Neural crest cell (in vitro differentiated cells): ENCODE data around the gene KHDRBS1. TPM values are rescaled to one million over a fixed set of nuclear protein-coding genes. Genes with fewer than 3 reads are reported as not detected.

Experiments
- DNase-seq: peaks from one replicate; pipeline ENCODE4 v3.0.0; 2021; ENCODE audit warnings: low read depth, mixed read lengths, low spot score
- H3K27ac Mint-ChIP-seq: one replicate; pipeline ENCODE4 v1.8.0; 2021; ENCODE audit warnings: mild to moderate bottlenecking, mixed read lengths; ENCODE audit not compliant: unreplicated experiment
- H3K27me3 Mint-ChIP-seq: 2 replicates; pipeline ENCODE4 v1.8.0; 2021; ENCODE audit warnings: low read depth, mild to moderate bottlenecking, mixed read lengths
- H3K36me3 Mint-ChIP-seq: 2 replicates; pipeline ENCODE4 v1.8.0; 2021; ENCODE audit warnings: low read depth, mild to moderate bottlenecking, mixed read lengths
- H3K4me1 Mint-ChIP-seq: 2 replicates; pipeline ENCODE4 v1.8.0; 2021; ENCODE audit warnings: mixed read lengths
- H3K4me3 Mint-ChIP-seq: one replicate; pipeline ENCODE4 v1.8.0; 2021; ENCODE audit warnings: mild to moderate bottlenecking, mixed read lengths
- H3K9me3 Mint-ChIP-seq: 2 replicates; pipeline ENCODE4 v1.8.0; 2021; ENCODE audit warnings: mixed read lengths
- CTCF ChIP-seq: fragments of 200-600 bp; sonication (generic); conservative IDR thresholded peaks from 2 replicates; pipeline ENCODE4 v1.5.0; 2021; ENCODE audit warnings: antibody characterized with exemption, mild to moderate bottlenecking
- long read RNA-seq: library from polyadenylated mRNA; unstranded; transcript quantifications from one replicate; pipeline ENCODE4 v2.0.0, GENCODE V29; 2020
- total RNA-seq: library from RNA; stranded (reverse); gene quantifications from 2 replicates; pipeline ENCODE4 v1.2.1, GENCODE V29; 2021

Gene KHDRBS1
- total RNA-seq, result 292 and 299 TPM in 2 replicates
- long read RNA-seq, transcript KHDRBS1-202 (9 exons, 2,757 nt), result major isoform, 9 of 65 reads
- long read RNA-seq, partial matches to known transcripts, result 48 of 65 reads
- long read RNA-seq, other reads (novel, unspliced or antisense), result 8 of 65 reads

- TF ChIP-seq CTCF, result no peak
These were observed at the start of gene KHDRBS1 for GRCh38 chr1:32013386-32014198. Gene KHDRBS1, plus strand, starts transcription at chr1:32013868. Its CDS starts 128 bp downstream, at chr1:32013996.

GRCh38 chr1:31970873-31971272, 42.8 kb upstream of the KHDRBS1 start:
- Mint-ChIP-seq H3K36me3 (no peaks in the 10 kb centered on the region), H3K4me3 (no peak overlapping the region), H3K27me3 (no peaks in the 10 kb centered on the region), H3K9me3 (no peaks in the 10 kb centered on the region), H3K27ac (no peak overlapping the region), H3K4me1 (no peaks in the 10 kb centered on the region)
- no peak for DNase-seq
- TF ChIP-seq CTCF, result no peak

More at GRCh38 chr1:32013386-32014198, at the start of gene KHDRBS1:
- Mint-ChIP-seq H3K4me1 (peaks cover 27% of the 10 kb centered on the region), H3K27ac (peak within 1 kb of the TSS; percentile 97), H3K36me3 (peaks cover 7% of the 10 kb centered on the region), H3K4me3 (peak within 1 kb of the TSS; percentile 96), H3K27me3 (peaks cover 6% of the 10 kb centered on the region), H3K9me3 (no peaks in the 10 kb centered on the region)
- DNase-seq, result peak; percentile 96

GRCh38 chr1:31976401-31976800, 37.3 kb upstream of the KHDRBS1 start:
- Mint-ChIP-seq H3K4me1 (peaks cover 6% of the 10 kb centered on the region), H3K27ac (no peak overlapping the region), H3K27me3 (no peaks in the 10 kb centered on the region), H3K9me3 (no peaks in the 10 kb centered on the region), H3K4me3 (no peak overlapping the region), H3K36me3 (no peaks in the 10 kb centered on the region)
- TF ChIP-seq CTCF, result no peak
- no peak for DNase-seq

GRCh38 chr1:31977385-31978131, 36.1 kb upstream of the KHDRBS1 start:
- Mint-ChIP-seq H3K4me1 (peaks cover 11% of the 10 kb centered on the region), H3K27ac (no peak overlapping the region), H3K4me3 (no peak overlapping the region), H3K36me3 (no peaks in the 10 kb centered on the region), H3K9me3 (no peaks in the 10 kb centered on the region), H3K27me3 (no peaks in the 10 kb centered on the region)
- DNase-seq, result no peak
- peak; percentile 32 for TF ChIP-seq CTCF

GRCh38 chr1:31978843-31979400, 34.7 kb upstream of the KHDRBS1 start:
- no peaks in the 10 kb centered on the region for H3K9me3 Mint-ChIP-seq
- no peak for DNase-seq
- peaks cover 11% of the 10 kb centered on the region for H3K4me1 Mint-ChIP-seq
- no peaks in the 10 kb centered on the region for H3K36me3 Mint-ChIP-seq
- no peak for TF ChIP-seq CTCF
- H3K27me3 Mint-ChIP-seq, result no peaks in the 10 kb centered on the region
- no peak overlapping the region for H3K27ac Mint-ChIP-seq
- no peak overlapping the region for H3K4me3 Mint-ChIP-seq
